GM10248 (cell line): ENCODE data around the gene FGF14.

Experiments
- CTCF ChIA-PET: fragments of 300-600 bp; sonication (Branson Sonifier 250); formaldehyde crosslinking; extraction: SDS; loops from one replicate; lab custom pipeline; 2021; ENCODE audit warnings: antibody characterized with exemption; lab: Yijun Ruan, JAX
- POLR2A ChIA-PET: fragments of 350-650 bp; sonication (Branson Sonifier 250); formaldehyde crosslinking; extraction: SDS; loops from one replicate; lab custom pipeline; 2020; ENCODE audit warnings: antibody characterized with exemption; lab: Yijun Ruan, JAX
- DNase-seq: peaks from one replicate; pipeline ENCODE4 v3.0.0; 2012; ENCODE audit errors: extremely low spot score
- TF ChIP-seq, protein P1 (sequence below): IDR thresholded peaks from 2 replicates; pipeline ENCODE4 v1.5.1; 2012; ENCODE audit warnings: mild to moderate bottlenecking, low read depth; ENCODE audit errors: extremely low read depth, missing control alignments, control extremely low read depth

FGF14 gene

DNA sequence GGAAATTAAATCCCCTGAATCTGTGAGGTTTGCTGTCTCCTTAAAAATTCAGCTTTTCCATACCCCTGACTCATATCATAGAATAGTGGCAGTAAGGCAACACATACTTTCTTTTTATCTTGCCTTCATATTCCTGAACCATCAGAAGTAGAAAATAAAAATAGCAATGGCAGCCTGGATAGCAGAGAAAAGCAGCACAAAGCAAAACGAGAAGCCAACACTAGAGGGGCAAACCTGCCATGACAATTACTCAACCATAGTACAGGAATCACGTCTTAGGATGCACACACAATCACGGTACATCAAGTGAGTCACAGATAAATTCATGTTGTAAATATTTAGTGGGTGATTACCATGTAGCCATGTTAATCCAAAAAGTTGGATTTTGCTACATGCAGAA, 606.4 kb downstream of the FGF14 start:
- POLR2A ChIA-PET, result no interaction called here
- TF ChIP-seq, protein P1, sequence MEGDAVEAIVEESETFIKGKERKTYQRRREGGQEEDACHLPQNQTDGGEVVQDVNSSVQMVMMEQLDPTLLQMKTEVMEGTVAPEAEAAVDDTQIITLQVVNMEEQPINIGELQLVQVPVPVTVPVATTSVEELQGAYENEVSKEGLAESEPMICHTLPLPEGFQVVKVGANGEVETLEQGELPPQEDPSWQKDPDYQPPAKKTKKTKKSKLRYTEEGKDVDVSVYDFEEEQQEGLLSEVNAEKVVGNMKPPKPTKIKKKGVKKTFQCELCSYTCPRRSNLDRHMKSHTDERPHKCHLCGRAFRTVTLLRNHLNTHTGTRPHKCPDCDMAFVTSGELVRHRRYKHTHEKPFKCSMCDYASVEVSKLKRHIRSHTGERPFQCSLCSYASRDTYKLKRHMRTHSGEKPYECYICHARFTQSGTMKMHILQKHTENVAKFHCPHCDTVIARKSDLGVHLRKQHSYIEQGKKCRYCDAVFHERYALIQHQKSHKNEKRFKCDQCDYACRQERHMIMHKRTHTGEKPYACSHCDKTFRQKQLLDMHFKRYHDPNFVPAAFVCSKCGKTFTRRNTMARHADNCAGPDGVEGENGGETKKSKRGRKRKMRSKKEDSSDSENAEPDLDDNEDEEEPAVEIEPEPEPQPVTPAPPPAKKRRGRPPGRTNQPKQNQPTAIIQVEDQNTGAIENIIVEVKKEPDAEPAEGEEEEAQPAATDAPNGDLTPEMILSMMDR, result no peak
- no peak for DNase-seq
- CTCF ChIA-PET, result no interaction called here

DNA sequence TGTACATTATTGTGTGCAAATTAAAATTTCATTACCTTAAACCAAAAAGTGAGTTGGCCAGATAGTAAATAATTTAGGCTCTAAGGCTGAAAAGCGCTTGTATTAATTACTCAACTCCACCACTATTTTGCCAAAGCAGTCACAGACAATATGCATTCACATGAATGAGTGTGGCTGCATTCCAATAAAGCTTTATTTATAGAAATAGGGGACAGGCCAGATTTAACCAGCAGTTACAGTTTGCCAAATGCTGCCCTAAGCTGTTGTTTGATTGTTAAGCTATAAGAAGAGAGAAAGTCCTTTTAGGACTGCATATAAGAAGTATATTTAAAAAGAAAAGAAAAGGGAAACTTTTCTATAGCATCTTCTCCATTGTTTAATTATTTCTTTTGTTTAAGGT, 606.8 kb downstream of the FGF14 start:
- no peak for DNase-seq
- TF ChIP-seq, protein P1, result no peak
- ChIA-PET CTCF (no interaction called here), POLR2A (no interaction called here)

DNA sequence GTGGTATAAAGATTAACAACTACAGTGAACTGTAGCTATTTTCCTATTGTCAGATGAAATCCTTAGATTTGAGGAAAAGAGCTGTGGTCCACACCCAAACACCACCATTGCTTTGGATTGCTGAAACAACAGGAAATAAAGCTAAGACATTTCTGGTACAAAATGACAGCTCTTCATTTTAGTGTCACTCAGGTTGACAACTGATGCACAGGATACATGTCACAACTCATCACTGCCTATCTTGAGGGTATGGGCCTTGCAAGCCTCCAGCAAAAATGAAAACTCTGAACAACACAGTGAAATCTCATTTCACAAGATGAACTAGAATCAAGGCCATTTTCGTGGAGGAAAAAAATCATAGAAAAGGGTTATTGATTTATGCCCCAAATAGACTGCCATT, 609.7 kb downstream of the FGF14 start:
- no peak for DNase-seq
- CTCF ChIA-PET, result interaction anchor here (1.7 to 2.1 kb wide), 2 partner anchors 9 to 17 kb away, joined by 6 to 9 read pairs; no protein-coding TSS in a partner anchor
- POLR2A ChIA-PET, result no interaction called here
- TF ChIP-seq, protein P1, result no peak

DNA sequence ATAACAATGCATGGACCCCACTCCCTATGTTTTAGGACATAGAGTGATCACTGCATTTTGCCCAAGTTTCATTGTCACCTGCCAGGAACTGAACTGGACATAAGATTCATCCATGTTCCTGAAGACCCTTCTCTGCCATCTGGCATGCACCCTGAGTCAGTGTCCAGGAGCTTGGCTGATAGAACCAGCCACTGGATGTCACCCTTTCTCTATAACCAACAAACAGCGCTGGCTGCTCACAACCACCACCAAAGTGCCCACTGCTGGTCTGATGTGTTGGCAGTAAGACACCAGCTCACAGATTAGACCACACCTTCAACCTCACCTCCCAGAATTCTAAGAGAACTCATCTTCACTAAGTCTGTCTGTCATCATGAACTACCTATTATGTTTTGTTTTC, 616.0 kb downstream of the FGF14 start:
- no peak for DNase-seq
- POLR2A ChIA-PET, result no interaction called here

DNA sequence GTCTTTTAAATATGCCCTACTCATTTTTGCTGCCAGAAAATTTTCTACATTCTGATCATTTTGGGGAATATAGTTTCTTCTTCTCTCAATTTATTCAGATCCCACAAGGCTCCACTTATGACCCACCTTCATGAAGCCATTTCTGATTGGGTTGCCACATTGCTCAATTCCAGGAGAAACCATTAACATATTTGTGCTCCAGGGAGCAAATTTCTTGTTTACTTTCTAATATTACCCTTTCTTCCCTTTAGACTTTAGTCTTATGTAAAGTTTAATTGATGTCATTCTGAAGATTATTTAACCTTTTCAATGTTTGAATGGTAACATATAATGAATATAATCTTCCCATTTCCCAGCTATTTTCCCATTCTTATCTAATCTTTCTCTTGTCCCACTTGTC, 617.5 kb downstream of the FGF14 start:
- ChIA-PET CTCF (interaction anchor here (1.0 to 1.4 kb wide), 3 partner anchors 9 to 13 kb away, joined by 3 to 6 read pairs (median 3); no protein-coding TSS in a partner anchor), POLR2A (no interaction called here)

More for the DNA sequence above, 616.0 kb downstream of the FGF14 start:
- TF ChIP-seq, protein P1, result no peak
- CTCF ChIA-PET, result no interaction called here

DNA sequence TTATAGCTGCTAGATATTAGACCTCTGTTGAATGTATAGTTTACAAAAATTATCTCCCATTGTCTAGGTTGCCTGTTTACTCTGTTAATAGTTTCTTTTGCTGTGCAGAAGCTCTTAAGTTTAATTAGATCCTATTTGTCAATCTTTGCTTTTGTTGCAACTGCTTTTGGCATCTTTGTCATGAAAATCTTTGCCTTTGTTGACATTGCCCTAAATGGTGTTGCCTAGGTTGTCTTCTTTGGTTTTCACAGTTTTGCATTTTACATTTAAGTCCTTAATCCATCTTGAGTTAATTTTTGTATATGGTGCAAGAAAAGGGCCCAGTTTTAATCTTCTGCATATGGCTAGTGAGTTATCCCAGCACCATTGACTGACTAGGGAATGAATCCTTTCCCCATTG, 618.3 kb downstream of the FGF14 start:
- ChIA-PET POLR2A (no interaction called here), CTCF (interaction anchor here (1.0 to 1.1 kb wide), 2 partner anchors 10 to 14 kb away, joined by 3 read pairs; no protein-coding TSS in a partner anchor)
- TF ChIP-seq, protein P1, result no peak
- no peak for DNase-seq

More for the DNA sequence above, 617.5 kb downstream of the FGF14 start:
- no peak for DNase-seq
- TF ChIP-seq, protein P1, result no peak

DNA sequence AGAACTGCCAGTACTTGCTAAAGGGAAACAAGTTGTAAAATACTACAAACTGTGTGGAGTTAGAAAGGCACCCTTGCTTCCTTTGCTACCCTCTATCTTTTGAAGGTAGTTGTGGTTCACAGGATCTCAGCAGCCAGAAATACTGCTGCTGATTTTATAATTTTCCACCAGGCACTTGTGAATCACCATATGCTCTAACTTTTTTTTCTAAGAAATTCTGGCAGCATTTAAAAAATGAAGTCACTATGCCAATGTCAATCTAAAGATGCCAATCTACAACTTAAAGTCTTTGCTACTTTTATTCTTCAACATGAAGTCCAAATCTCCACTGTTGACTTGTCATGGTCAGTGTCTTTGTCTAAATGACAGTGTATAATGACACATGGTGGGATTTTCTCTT, 621.6 kb downstream of the FGF14 start:
- CTCF ChIA-PET, result no interaction called here
- DNase-seq, result no peak
- POLR2A ChIA-PET, result no interaction called here
- TF ChIP-seq, protein P1, result no peak
